HG03342 (cell line): Measurements from ENCODE around the gene CISH.

ENCODE experiments used
- ATAC-seq: cut with Tn5 transposase; IDR thresholded peaks from one replicate; pipeline ENCODE4 v1.9.1; 2021; ENCODE audit warnings: mild to moderate bottlenecking, moderate library complexity; ENCODE audit not compliant: unreplicated experiment

The CISH gene

DNA sequence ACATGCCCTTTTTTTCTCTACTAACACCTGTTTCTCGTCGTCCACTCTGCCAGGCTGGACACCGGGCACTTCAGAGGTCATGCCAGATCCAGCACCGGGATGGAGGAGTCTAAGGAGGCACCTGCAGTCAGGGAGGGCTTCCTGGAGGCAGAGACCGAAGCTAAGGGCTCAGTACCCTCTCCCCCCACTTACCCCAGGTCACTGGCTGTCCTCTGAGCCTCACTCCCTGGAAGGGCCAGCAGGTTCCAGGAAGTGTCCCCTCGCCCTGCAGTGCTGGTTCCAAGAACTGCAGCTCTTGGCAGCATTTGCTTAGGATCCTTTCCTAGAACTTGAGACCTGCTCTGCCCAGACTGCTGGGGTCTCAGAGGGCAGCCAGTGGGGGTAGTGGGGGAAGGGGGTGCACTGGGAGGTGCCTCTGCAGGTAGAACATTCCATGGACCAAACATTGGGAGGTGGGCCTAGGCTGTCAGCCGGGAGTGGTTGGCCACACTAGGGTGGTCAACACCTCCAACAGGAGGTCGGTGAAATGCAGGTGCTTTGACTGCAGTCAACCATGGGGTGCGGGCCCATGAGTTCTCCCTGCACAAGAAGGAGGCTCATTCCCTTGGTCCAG lies 11.3 kb downstream of the CISH start:
- no peak for ATAC-seq

GRCh38 chr3:50599716-50600118 lies 11.9 kb downstream of the CISH start:
- ATAC-seq, result no peak

DNA sequence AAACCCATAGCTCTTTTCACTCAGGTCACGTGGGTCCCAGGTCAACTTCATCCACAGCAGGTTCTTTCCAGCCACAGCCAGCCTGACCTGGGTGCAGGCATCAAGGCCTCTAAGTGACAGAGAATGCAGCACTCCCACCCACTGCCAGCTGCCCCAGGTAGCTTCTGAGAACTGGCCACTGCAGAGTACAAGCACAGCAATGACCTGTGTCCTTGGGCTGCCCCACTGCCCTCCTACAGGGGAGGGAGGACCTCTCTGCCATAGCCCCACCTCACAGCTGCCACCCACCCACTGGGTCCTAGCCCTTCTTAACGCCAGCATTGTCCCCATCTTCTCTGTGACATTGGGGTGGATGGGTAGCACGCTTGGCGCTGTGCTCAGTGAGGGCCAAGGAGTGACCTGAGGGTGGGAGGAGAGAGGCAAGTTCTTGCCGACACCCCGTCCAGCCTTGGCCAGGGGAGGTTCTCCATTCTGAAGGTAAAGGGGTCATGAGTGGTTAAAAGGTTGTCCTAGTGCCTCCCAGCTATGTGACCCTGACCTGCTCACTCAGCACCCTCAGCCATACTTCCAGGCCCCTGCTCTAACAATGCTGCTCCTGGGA lies 12.4 kb downstream of the CISH start:
- ATAC-seq, result no peak

DNA sequence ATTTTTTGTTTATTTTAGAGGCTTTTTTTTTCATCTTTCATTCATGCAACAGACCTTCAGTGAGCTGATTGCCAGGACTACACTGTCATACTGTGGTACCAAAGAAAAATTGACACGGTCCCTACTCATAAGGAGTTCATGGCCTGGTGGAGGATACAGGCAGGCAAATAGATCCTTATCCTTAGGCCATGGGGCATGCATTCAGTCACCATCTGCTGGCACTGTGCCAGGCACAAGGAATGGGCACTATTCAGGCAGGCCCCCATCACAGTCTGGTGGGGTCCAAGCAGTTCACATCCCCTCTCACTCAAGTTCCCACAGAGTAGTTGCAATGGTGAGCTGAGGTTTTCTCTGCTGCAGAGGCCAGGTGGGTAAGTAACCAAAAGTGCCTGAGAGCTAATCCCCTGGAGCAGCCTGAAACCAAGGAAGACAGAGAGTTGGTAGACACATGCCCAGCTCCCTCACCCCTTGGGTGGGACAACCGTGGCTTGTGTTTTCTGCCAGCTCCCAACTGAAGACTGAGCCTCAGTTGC lies 17.3 kb downstream of the CISH start:
- no peak for ATAC-seq

DNA sequence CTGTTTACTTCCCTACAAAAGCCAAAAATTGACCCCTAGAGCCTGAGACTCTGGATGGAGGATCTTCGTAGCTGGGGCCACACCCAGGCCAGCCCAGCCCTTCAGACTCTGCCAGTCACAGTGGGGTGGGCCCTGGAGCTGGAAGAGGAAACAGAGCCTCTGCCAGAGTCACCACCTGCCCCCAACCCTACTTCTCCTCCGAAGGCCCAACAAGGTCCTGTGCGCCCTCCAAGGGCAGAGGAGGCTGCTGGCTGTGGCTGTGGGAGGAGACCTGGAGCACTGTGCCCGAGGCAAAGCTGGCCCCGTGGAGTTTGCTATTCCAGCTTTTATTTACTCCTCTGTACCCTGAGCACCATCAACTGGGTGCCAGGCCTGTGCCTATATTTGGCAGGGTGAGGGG lies 19.0 kb downstream of the CISH start:
- ATAC-seq, result no peak

DNA sequence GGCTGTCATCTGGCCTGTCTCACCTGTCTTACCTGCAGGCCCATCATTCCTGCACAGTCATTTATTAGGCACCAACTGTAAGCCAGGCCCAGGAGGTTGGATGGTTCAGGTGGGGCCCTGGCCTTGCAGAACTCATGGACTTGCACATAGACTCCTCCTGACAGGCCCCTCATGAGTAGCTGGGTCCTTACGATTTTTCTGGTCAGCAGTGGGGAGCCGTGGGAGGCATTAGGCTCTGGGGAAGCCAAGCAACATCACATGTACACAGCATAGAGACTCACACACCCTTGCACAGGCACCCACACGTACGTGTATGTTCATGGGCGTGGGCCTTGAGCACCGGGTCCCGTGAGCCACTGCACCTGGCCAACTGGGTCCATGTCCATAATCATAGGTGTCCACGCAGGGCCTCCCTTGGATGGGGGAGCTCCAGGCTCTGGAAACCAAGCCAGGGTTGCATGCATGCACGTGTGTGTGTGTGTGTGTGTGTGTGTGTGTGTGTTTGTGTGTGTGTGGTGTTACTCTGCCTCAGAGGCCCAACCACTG lies 20.3 kb downstream of the CISH start:
- ATAC-seq, result no peak

GRCh38 chr3:50588759-50589433 lies 22.7 kb downstream of the CISH start:
- no peak for ATAC-seq

DNA sequence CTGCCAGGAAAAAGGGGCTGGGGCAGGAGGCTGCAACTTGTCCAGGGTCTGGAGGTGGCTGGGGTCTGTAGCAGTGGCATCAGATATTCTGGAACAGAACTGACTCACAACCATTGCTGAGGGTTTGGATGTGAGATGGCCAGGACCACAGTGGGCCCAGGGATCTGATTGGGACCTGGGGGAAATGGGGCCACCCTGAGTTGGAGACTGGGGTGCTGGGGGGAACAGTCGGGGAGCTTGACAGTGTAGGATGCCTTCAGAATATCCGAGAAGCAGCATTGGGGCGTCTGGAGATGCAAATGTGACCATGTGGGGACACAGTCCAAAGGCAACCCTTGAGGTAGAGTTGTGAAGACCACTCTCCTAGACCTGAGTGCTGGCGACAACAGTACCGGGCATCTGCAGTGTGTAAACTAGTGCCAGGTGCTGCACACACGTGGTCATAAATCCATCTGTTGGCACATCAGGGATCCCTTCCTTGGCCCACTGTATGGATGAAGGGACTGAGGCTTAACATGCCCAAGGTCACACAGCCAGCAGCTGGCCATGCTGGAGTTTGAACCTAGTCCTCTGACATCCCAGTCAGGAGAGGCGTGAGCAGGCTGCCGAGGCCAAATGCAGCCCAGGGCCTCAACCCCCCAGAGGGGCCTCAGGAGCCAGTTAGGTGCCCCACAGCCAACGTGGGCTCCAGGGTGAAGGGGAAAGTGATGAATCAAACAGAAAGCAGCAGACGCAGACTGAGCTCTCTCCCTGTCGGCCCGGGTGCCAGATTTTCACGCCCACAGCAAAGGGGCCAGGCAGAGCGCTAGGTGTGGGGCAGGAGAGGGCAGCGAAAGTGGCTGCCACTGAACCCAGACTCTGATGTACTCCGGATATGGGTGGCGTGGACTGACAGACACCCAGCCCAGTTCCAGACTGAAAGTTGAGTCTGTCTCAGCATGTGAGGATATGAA lies 23.5 kb downstream of the CISH start:
- ATAC-seq, result no peak

- ATAC-seq, result no peak
Observed at GRCh38 chr3:50587373-50587772, 24.2 kb downstream of the CISH start.

- ATAC-seq, result no peak
Observed at GRCh38 chr3:50586763-50587070, 24.9 kb downstream of the CISH start.

- no peak for ATAC-seq
Observed at GRCh38 chr3:50585919-50586762, 25.4 kb downstream of the CISH start.

DNA sequence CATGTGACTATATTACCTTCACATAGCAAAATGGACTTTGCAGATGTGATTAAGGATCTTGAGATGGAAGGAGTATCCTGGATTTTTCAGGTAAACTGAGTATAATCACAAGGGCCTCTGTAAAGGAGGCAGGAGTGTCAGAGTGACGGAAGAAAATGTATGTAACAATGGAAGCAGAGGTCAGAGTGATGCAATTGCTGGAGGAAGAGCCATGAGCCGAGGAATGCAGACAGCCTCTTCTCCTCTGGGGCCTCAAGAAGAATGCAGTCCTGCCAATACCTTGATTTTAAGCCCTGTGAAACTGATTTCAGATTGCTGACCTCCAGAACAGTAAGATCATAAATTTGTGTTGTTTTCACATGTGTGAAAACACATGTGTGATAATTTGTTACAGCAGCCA lies 27.2 kb downstream of the CISH start:
- no peak for ATAC-seq

- no peak for ATAC-seq
Observed at GRCh38 chr3:50583897-50584296, 27.7 kb downstream of the CISH start.

DNA sequence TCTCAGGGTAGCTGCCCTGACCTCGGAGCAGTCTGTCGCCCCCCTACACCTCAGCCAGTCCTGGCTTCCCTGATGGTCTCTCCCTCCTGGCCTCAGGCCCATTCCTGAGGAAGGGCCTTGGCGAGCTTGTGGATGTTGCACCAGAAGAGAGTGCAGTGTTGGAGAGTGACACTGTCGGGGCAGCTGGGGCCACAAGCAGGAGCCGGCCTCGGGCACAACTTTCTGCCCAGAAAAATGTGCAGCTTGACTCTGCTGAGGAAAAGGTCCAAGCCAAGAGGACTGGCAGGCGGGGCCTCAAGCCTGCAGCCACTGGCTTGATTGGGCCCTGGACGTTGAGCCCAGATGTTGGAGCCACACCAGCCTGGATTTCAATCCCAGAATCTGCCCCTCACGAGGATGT lies 29.5 kb downstream of the CISH start:
- ATAC-seq, result no peak

- no peak for ATAC-seq
Observed at GRCh38 chr3:50581459-50581842, 30.1 kb downstream of the CISH start.

GRCh38 chr3:50580683-50581458 lies 30.7 kb downstream of the CISH start:
- ATAC-seq, result no peak

- no peak for ATAC-seq
Observed at GRCh38 chr3:50577348-50577747, 34.2 kb downstream of the CISH start.

DNA sequence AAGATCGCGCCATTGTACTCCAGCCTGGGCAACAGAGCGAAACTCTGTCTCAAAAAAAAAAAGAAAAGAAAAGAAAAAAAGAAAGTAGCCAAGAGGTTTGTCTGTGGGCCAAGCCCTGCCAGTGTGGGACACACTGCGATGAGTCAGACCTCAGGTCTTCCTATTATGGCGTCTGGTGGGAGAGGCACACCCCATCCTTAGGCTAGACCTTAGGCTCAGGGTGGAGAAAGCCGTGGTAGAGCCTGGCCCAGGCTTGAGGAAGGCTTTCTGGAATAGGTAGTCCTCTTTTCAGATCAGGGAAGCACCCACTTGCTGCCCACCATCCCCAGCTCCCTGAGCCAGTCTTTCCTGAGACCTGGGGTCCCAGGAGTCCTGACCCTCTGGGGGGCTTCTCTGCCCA lies 36.2 kb downstream of the CISH start:
- ATAC-seq, result no peak

- no peak for ATAC-seq
Observed at GRCh38 chr3:50574444-50574831, 37.1 kb downstream of the CISH start.
